ENCODE data around the gene PLXNA2. TPM values are rescaled to one million over a fixed set of nuclear protein-coding genes. Genes with fewer than 3 reads are reported as not detected.

Gene PLXNA2
- total RNA-seq, 1 donor from 2014 or later: 38.3 TPM

DNA sequence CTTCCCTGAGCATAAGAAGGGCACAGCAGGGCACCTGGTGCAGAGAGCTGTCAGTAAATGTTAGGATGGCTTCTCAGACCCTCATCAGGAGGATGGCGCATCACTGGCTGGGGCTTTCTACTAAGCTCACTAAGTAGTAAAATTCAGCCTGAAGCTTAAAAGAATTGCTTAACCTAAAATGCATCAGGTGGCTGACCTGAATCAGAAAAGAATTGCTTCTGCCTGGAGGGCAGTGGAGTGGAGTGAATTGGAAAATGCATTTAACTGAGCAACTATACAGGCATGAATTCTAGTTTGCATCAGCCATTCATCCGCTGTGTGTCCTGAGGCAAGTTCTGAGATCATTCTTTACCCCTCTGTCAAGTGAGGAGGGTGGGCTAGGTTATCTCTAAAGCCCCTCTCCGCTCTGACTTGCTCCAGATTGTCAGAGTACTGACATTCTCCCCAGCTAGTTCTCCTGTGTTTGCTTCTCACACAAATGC lies 191.2 kb downstream of the PLXNA2 start:
- DNase-seq (ENCODE audit: extremely low spot score in 2 of 2): no peak
- intact Hi-C loops (cut with DNase I): no loop called here
- Histone ChIP-seq H3K4me3 (no peak overlapping the region), H3K27me3 (no peaks in the 10 kb centered on the region), H3K27ac (no peak overlapping the region), H3K36me3 (no peaks in the 10 kb centered on the region), H3K4me1 (peaks cover 9% of the 10 kb centered on the region), H3K9me3 (no peaks in the 10 kb centered on the region)
- TF ChIP-seq CTCF (IDR thresholded peaks at IDR 0.05) (no peak), POLR2AphosphoS5 (IDR thresholded peaks at IDR 0.05; ENCODE audit: insufficient read depth in 1 of 2, low read depth in 1 of 2) (no peak), POLR2A (IDR thresholded peaks at IDR 0.05) (no peak)

DNA sequence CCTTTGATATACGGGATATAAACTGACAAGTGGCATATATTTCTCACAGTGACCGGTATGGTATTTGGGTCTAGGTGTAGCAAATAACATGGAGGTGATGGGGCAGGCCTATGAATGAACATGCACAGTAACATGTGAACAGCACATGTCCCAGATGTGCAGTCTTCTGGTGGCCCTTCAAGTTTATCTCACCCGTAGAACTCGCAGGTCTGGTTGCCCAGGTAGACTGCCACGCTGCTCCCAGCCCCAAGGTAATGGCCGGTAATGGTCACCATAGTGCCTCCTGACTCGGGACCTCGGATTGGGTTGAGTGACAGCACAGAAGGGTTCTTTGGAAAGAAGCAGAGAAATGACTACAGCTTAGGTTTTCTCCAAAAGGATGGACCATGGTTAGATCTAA lies 192.0 kb downstream of the PLXNA2 start:
- intact Hi-C loops (cut with DNase I): no loop called here
- no peaks in the 10 kb centered on the region for H3K36me3 ChIP-seq
- peaks cover 18% of the 10 kb centered on the region for H3K4me1 ChIP-seq
- no peaks in the 10 kb centered on the region for H3K9me3 ChIP-seq
- no peak for DNase-seq (ENCODE audit: extremely low spot score in 2 of 2)
- no peak overlapping the region for H3K4me3 ChIP-seq
- H3K27me3 ChIP-seq: no peaks in the 10 kb centered on the region
- TF ChIP-seq POLR2AphosphoS5 (IDR thresholded peaks at IDR 0.05; ENCODE audit: insufficient read depth in 1 of 2, low read depth in 1 of 2) (no peak), CTCF (IDR thresholded peaks at IDR 0.05) (no peak), POLR2A (IDR thresholded peaks at IDR 0.05) (no peak)
- no peak overlapping the region for H3K27ac ChIP-seq

DNA sequence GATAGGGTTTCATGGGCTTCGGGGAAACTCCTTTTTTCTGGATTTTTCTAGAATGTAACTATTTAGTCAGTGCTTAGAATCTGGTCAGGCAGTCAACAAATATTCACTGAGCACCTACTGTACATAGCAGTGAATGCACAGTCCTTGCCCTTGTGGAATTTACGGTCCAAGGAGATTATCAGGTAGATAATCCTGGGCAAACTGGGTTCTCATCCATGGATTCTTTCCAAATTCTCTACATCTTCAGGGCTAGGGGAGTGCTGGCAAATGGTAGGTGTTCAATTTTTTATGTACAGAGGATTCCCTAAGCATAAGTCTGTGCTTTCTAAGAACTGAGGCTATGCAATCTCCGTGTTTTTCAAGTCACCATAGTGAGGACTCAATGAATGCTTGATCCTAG lies 192.5 kb downstream of the PLXNA2 start:
- TF ChIP-seq POLR2A (IDR thresholded peaks at IDR 0.05) (no peak), CTCF (IDR thresholded peaks at IDR 0.05) (no peak), POLR2AphosphoS5 (IDR thresholded peaks at IDR 0.05; ENCODE audit: insufficient read depth in 1 of 2, low read depth in 1 of 2) (no peak)
- H3K9me3 ChIP-seq: no peaks in the 10 kb centered on the region
- no peak for DNase-seq (ENCODE audit: extremely low spot score in 2 of 2)
- intact Hi-C loops (cut with DNase I): no loop called here
- H3K4me1 ChIP-seq: peaks cover 23% of the 10 kb centered on the region
- no peak overlapping the region for H3K4me3 ChIP-seq
- H3K27me3 ChIP-seq: no peaks in the 10 kb centered on the region
- H3K36me3 ChIP-seq: no peaks in the 10 kb centered on the region
- no peak overlapping the region for H3K27ac ChIP-seq

DNA sequence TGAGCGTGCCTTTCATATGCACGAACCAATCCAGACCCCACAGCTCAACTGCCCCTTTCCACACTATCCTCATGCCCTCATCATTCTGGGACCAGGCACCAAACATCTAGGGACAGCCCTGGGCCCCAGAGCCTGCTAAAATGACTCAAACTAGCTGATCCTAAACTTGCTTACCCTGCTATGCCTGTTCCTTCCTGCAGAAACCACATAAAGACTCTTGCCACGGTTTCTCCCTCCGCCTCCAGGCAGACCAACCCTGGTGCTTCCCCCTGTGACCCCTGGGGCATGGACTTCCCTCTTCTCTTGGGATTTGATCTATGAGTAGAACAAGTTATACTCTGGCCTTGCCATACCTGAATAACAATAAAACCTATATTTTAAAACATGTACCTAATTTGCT lies 195.3 kb downstream of the PLXNA2 start:
- peaks cover 0 to 9% of the 10 kb centered on the region in 2 donors for H3K36me3 ChIP-seq
- DNase-seq (ENCODE audit: extremely low spot score in 2 of 2): no peak
- peaks cover 36% of the 10 kb centered on the region for H3K4me1 ChIP-seq
- H3K27me3 ChIP-seq: no peaks in the 10 kb centered on the region
- no peak overlapping the region for H3K4me3 ChIP-seq
- H3K27ac ChIP-seq: peak overlapping the region; percentile 68
- intact Hi-C loops (cut with DNase I): no loop called here
- no peaks in the 10 kb centered on the region for H3K9me3 ChIP-seq
- no peak for TF ChIP-seq CTCF (IDR thresholded peaks at IDR 0.05)
- TF ChIP-seq POLR2AphosphoS5 (IDR thresholded peaks at IDR 0.05; ENCODE audit: insufficient read depth in 1 of 2, low read depth in 1 of 2): peak in 1 of 2 donors; percentile 51

DNA sequence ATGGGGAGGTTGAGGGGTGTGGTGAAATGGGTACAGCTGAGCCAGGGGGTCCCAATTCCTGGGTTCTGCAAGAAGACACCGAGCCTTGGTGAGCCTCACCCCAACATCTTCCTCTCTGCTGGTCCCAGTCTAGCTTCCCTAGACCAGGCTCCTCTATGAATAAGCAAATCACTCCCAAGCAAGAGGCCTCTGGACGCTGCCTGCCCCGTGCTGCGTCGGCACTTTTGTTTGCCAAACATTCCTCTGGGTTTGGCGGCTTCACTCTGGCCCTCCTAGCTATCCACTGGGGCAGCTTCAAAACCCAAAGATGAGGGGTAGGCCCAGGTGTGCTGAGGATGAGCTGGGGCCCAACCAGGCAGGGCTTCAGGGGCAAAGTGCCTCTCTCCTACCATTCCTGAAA lies 196.2 kb downstream of the PLXNA2 start:
- DNase-seq (ENCODE audit: extremely low spot score in 2 of 2): no peak
- Histone ChIP-seq H3K4me3 (no peak overlapping the region), H3K36me3 (peaks cover 0 to 14% of the 10 kb centered on the region in 2 donors), H3K4me1 (peaks cover 36% of the 10 kb centered on the region), H3K27ac (peak overlapping the region; percentile 68), H3K9me3 (no peaks in the 10 kb centered on the region), H3K27me3 (no peaks in the 10 kb centered on the region)
- TF ChIP-seq POLR2A (IDR thresholded peaks at IDR 0.05): no peak
- no peak for TF ChIP-seq CTCF (IDR thresholded peaks at IDR 0.05)
- TF ChIP-seq POLR2AphosphoS5 (IDR thresholded peaks at IDR 0.05; ENCODE audit: insufficient read depth in 1 of 2, low read depth in 1 of 2): no peak
- intact Hi-C loops (cut with DNase I): no loop called here

Measured in vagina (tissue), 2 donors.